Stimulated activated CD4-positive, alpha-beta T cell treated with anti-CD3 and anti-CD28 coated beads, Interleukin-4, amount 100 ng/mL, for 24 hours (primary cell): ENCODE measurements around the gene MSL1.
A peak's percentile ranks its signal among the peaks of the same experiment; 100 is the strongest.

Experiments
- DNase-seq: peaks from one replicate; pipeline ENCODE4 v3.0.0-alpha.2; 2020

MSL1 gene, protein sequence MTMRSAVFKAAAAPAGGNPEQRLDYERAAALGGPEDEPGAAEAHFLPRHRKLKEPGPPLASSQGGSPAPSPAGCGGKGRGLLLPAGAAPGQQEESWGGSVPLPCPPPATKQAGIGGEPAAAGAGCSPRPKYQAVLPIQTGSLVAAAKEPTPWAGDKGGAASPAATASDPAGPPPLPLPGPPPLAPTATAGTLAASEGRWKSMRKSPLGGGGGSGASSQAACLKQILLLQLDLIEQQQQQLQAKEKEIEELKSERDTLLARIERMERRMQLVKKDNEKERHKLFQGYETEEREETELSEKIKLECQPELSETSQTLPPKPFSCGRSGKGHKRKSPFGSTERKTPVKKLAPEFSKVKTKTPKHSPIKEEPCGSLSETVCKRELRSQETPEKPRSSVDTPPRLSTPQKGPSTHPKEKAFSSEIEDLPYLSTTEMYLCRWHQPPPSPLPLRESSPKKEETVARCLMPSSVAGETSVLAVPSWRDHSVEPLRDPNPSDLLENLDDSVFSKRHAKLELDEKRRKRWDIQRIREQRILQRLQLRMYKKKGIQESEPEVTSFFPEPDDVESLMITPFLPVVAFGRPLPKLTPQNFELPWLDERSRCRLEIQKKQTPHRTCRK

DNA sequence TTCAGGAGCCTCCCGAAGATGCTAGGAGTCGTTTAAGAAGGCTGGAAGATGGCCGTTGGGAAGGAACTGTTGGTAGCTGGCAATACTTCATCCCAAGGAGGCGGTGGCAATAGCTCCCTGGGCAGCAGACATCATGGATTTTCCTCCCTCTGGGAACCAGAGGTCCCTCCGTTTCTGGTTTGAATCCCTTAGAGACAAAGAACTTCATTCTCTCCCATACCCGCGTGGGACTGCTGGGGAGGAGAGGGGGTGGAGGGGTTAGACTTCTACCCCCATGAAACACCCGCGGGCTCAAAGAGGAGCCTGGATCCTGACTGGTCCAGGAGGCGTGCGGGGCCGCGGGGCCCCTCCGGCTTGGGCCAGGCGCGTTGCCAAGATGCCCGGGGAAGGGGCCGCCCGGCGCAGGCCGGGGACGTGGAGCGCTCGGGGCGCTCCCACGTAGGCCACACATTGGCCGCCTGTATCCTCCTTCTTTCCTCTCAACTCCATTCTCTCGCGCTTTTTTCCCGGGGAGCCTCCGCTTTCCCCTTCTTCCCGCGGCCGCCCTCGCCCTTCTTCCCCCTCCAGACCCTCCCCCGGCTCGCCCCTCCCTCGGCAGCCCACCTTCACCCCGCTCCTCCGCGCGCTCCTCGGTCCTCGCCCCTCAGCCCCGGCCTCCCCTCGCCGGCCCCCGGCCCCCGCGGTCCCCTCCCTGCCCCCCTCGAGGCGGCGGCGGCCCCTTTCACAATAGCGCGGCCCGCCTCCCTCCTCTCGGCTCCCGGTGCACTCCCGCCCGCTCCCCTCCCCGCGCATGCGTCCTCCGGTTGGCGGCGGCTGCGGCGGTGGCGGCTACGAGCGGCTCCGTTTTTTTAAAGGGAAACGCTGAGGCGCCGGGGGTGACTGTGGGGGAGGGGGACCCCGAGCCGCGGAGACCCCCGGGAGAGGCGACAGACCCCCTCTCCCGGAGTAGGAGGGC is at the start of gene MSL1:
MSL1 (plus strand) TSS at position 791 of the 955 bp plus-strand sequence. CDS start 642 bp downstream, outside the sequence.
- peak; percentile 86 for DNase-seq

DNA sequence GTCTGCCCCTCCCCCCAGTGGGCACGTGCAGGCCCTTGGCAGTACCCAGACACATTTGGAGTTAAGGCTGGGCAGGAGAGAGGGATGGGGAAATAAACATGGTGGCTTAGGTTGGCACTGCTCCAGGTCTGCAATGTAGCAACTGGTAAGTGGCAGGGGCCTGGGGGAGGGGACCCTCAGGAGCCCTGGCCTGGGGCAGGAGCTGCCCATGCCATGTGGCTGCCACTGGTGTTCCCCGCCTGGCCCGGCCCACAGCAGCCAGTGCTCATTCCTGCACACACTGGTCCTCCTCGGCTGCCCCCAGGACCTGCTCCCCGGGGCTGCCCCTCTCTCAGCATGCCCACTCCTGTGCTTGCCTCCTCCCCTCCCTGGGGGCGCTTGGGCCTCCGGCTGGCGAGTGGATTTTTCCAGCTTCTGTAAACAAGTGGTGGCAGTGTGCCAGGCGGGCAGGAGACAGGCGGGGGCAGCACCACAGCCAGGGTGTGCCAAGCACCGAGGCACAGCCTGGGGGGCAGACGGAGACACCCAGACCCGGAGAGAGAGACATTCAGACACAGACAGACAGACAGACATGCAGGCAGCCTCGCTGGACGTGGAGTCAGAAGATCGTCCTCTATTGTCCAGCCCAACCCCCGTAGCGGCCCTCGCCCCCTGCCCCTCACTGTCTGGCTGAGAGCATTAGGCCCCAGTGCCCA is 49.6 kb upstream of the MSL1 start:
- DNase-seq, result no peak

DNA sequence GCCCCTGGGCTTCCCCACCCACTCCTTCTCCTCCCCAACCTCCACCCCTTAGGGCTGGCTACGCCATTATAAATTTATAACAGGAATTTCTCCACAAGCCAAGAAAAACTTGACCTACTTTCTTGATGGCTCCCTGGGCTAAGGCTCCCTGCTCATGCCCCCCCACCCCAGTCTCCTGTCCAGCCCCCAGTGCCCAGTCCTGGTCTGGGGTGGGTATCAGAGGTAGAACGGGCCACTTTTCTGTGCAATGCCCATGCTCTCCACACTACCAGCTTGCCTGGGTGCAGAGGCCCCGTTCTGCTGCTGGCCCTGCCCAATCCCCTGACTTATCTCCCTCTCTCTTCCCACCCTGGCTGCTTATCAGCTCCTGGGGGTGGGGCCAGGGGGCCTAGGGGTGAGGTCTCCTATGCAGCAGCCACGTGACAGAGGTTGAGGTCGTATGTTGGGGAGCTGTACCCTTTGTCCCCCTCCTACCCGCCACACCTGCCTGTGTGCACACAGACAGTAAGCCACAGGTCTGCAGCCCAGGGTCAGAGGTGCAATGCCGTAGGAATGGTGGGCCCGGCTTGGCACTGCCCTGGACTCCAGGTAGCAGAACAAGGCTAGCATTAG is 48.9 kb upstream of the MSL1 start:
- no peak for DNase-seq

DNA sequence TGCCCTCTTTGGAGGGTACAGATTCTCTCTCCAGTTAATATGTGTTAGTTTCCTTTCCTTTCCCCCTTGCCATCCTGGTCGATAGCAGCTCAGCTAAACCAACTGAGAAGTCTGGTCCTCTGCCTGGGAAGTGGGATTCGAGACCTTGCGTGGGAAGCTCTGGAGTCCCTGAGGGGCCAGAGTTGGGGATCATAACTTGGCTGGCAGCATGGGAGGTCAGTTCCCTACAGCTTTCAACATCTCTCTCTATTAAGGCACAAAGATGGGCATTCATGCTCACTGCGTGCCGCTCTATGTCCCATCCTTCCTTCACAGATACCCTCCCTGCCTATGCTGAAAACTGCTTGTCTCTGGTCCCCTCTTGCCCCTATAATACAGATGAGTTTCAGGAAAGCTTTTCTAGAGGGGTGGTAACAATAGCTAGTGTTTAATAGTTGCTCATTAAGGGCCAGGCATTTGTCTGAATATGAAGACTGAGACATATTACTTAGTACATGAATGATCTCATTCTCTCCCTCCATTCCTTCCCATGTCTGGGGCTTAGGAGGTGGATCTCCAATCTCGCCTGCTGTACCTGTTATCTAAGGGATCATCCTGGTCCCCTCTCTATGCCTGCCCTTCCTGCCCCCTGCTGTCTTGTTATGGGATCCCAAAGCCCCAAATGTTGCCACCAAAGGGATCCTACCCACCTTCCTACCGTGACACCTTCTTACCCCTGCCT is 48.2 kb upstream of the MSL1 start:
- DNase-seq, result no peak

DNA sequence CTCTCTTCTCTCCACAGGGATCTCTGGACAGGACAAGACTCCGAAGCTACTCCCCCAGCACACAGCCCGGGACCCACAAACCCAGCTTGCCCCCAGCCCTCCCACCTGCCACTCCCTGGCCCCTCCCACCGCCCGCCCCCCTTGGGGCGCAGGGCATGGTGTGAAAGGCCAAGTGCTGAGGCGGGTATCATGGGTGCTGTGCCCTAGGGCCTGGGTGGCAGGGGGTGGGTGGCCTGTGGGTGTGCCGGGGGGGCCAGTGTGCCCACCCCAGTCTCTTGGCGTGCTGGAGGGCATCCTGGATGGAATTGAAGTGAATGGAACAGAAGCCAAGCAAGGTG is 47.6 kb upstream of the MSL1 start:
- no peak for DNase-seq

DNA sequence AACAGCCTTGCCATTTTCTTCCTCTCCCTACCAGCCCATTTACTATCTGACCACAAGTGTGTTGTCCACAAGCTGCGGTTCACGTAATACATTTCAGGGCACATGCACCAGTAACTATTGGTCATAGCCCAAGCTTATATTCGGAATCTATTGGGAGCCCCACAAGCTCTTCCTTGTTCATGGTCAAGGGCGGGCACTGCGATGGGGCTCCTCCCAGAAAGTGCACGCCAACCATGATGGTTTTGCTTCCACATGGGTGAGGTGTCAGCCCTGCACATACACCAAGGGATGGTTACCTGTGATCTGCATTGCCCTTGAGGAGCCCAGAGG is 46.9 kb upstream of the MSL1 start:
- no peak for DNase-seq

DNA sequence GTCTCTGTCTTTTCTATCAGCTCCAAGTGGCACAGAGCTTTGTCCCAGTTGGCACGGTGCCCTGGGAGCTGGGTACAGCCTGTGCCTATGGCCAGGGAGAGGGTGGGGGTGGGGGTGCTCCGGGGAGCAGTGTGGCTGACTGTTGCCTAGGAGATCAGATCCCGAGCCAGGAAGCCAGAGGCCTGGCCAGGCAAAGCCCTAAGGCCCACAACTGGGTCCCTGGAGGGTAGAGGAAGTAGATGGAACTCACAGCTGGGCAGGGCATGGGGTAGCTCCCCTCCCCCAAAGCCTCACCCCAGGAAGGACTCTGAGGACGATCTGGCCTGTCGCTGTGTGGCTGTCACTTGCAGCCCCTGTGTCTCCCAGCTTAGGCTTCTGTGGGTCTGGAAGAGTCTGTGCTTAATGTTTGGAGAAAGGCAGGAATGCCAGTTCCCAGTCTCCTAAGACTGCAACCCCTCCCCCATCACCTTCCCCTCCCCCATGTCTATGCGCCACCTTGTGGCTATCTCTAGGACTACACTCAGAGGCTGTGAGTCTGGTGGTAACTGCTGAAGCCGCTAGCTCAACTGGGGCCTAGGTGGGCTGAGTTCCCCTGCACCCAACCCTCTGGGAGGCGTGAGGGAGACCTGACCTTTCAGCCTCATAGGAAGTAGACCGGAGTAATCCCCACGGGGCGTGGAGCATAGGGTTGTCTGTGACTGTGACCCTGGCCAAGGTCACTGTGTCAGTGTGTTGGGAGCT is 46.4 kb upstream of the MSL1 start:
- DNase-seq, result peak; percentile 75

DNA sequence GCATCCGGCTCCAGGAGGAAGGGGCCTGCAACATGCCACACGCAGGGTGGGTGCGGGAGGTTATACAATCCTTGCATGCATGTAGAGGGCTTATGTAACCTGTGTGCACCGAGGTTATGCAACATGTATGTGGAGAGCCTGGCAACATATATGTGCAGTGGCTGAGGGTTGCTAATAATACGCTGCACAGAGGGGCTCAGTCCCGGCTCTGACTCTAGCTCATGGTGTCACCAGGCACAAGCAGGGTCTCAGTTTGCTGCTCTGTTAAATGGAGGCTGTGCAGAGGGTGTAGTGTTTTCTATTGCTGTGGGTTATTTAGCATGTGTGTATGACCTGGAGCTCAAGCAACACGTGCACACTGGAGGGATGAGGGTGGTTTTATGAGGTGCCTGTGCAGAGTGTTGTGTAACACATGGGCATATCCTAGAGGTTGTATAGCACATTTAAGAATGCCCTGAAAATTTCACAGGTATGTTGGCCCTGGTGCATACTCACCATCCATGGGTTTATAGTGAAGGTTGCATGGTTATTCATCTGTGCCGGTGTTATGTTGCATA is 45.8 kb upstream of the MSL1 start:
- DNase-seq, result no peak

DNA sequence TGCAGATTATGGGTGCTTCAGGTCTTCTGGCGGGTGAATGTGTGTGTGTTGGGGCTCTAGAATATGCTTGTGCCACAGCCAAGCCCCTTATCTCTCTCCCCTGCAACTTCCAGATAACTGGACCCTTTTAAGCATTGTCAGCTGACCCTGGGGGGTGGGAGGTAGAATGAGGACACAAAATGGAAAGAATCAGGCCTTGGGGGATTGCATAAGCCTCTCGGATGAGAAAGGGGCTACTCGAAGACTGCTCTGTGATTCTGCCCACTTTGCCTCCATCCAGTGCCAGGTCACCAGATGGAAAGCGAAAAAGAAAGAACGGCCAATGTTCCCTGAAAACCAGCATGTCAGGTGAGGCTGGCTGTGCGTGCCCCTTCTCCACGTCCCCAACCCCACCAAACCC is 45.2 kb upstream of the MSL1 start:
- DNase-seq, result no peak

DNA sequence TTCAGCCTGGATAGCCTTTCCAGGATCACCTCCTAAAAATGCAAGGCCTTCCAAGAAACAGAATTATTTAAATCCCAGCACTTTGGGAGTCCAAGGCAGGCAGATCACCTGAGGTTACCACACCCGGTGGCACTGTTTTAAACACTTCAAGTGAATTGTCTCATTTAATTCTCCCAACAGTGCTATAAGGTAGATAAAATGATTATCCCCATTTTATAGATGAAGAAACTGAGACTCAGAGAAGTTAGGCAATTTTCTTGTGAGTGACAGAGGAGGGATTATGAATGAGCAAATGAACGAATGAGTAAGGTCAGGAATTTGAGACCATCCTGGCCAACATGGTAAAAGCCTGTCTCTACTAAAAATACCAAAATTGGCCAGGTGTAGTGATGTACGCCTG is 42.2 kb upstream of the MSL1 start:
- DNase-seq, result no peak

DNA sequence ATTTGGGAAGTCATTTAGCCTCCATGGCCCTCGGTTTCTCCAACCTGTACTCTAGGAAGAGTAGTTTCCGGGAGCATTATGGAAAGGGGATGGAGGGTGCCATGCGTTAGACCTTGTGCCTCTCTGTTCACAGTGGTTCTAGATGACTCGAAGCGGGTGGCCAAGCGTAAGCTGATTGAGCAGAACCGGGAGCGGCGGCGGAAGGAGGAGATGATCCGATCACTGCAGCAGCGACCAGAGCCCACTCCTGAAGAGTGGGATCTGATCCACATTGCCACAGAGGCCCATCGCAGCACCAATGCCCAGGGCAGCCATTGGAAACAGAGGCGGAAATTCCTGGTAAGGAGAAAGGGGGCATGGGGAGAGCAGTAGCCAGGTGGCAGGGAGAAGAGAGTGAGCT is 37.3 kb upstream of the MSL1 start:
- DNase-seq, result no peak

DNA sequence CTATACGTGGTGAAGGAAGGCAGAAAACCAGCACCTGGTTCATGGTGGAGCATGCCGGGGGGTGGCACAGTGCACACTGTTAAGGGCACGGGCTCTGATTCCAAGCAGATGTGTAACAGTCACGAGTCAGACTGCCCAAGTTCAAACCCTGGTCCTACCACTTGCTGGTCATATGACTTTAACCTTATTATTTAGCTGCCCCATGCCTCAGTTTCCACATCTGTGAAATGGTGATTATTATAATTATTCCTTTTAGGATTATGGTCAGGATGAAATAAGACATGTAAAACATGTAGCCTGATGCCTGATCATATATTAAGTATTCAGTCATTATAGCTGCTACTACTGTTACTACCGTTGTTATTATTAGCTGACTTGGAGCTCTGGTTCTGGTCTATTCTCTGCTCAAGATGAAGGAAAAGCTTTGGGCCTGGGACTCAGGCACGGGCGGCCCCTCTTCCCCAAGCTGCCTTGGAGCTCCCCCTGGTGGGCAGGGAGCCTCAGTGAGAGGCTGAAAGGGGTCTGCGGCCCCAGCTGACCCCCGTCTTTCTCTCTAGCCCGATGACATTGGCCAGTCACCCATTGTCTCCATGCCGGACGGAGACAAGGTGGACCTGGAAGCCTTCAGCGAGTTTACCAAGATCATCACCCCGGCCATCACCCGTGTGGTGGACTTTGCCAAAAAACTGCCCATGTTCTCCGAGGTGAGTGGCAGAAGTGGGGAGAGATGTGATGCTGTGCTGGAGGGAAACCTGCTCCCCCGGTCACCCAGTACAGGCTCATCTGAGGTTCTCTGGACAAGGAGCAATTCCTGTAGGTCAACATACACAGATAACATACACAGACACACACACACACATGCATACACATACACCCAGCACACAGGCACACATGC is 35.4 kb upstream of the MSL1 start:
- peak; percentile 73 for DNase-seq

DNA sequence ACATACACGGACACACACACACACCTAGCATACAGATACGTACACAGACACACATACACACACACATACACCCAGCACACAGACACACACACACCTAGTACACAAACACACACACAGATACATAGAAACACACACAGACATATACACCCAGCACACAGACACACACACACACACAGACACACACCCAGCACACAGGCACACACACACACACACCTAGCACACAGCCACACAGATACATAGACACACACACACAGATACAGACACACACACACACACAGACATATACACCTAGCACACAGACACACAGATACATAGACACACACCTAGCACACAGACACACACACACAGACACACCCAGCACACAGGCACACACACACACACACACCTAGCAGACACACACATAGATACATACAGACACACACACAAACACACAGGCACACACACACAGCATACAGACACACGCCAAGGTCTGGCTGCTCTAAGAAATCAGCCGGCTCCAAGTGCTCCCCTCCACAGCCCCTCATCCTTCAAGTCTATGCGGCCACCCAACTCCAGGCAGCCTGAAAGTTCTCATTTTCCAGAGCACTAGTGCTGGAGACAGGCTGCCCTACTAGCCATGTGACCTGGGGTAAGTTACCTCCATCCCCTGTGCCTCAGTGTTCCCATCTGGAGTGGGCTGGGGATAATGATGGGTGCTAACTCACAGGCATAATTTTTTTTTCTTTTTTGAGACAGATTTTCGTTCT is 34.5 kb upstream of the MSL1 start:
- DNase-seq, result no peak

DNA sequence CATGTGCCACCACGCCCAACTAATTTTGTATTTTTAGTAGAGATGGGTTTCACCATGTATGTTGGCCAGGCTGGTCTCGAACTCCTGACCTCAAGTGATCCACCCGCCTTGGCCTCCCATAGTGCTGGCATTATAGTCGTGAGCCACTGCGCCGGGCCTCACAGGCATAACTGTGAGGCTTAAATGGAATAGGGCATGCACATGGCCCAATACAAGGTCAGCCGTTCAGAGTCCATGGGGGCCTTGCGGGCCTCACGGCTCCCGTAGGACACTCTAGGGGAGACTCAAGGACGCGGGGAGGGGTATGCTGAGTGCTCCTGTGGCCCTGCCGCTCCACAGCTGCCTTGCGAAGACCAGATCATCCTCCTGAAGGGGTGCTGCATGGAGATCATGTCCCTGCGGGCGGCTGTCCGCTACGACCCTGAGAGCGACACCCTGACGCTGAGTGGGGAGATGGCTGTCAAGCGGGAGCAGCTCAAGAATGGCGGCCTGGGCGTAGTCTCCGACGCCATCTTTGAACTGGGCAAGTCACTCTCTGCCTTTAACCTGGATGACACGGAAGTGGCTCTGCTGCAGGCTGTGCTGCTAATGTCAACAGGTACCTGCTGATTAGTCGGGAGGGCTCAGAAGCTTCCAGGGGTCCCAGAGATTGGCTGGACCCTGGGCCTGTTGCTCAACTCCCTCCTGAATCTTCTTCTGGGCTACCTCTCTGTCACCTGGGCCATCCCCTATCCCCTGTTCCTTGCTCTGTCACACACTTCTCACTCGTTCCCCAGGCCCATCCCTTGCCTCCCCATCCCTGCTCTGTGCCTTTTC is 33.7 kb upstream of the MSL1 start:
- no peak for DNase-seq

DNA sequence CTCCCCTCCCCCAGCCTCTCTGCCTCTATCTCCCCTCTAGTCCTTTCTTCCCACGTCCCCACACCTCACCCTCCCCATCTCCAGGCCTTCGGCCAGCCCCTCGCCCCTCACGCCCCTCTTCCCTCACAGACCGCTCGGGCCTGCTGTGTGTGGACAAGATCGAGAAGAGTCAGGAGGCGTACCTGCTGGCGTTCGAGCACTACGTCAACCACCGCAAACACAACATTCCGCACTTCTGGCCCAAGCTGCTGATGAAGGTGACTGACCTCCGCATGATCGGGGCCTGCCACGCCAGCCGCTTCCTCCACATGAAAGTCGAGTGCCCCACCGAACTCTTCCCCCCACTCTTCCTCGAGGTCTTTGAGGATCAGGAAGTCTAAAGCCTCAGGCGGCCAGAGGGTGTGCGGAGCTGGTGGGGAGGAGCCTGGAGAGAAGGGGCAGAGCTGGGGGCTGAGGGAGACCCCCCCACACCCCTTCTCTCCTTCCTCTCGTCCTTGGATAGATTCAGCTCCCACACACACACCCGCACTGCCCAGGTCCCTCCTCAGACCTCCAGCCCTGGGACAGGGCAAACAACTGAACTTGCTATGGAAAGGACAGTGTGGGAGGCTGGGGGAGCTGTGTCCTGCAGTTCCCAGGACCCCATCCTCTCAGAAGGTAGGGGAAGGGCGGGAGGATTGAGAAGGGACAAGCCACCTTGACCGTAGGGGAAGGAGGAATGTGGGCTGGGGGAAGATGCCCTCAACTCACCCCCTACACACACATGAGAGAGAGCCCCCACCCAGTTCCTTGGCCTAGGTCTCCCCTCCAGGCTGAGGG is 32.5 kb upstream of the MSL1 start:
- DNase-seq, result no peak

DNA sequence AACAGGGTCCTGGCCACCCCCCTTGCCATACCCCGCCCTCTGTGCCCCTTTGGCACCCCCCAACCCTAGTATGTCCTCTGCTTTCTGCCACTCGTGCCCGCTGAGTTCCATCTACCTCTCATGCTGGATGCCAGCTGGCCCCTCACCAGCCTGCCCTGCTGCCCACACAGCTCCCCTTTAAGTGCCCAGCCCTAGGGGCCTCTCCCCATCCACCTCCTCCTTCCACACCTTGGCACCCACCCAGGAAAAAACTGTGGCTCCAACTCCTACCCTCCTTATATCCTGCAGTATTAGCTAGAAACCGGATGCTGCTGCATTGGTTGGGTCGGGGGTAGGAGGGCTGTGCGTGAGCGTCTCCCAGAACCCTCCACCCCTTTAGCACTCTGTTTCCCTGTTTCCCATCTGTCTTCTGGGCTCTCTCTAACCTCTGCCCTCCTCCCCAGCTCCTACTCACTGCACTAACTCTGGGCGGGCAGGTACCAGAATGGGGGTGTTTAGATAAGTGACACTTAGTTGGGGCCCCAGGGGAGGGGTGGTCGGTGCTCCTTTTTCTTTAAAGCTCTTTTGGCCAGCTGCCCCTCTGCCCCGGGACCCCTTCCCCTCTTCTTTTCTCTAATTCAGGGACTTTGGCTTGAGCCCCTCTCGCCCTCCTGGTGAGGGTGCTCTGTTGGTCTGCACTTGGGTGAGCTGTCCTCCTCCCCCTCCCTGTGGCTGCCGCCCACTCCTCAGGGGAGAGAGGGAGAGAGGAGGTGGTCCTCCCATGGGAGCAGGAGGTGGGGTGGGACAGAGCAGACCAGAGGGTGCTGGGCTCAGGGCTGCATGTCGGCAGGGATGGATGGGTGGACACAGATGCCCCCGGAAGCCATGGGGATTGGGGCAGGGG is 31.3 kb upstream of the MSL1 start:
- DNase-seq, result no peak
